GM18861 (cell line): Measurements from ENCODE around the gene CFAP298.

Experiments used
- ATAC-seq: cut with Tn5 transposase; IDR thresholded peaks from one replicate; pipeline ENCODE4 v1.9.1; 2021; ENCODE audit not compliant: unreplicated experiment

CFAP298 gene

GRCh38 chr21:32599526-32599925 lies 12.7 kb downstream of the CFAP298 start:
- no peak for ATAC-seq

- ATAC-seq, result no peak
These were observed 13.1 kb downstream of the CFAP298 start for GRCh38 chr21:32599091-32599490.

- no peak for ATAC-seq
These were observed 15.0 kb downstream of the CFAP298 start for GRCh38 chr21:32597205-32597604.

DNA sequence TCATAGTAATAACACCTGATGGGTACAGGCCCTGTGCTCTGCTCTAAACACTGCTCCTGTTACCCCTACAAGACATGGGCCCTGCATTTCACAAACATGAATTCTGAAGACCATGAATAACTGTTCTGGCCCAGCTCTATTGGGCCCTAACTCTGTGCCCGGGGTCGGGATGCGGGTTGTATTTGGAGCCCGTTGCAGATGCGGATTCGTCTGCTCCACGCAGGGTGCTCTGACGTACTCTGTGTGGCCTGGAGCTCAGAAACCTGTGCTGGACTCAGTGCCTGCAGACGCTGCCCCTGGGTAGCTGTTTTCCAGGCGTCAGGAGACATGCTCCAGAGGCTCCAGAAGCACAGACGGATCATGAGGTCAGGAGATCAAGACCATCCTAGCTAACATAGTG lies 16.7 kb downstream of the CFAP298 start:
- no peak for ATAC-seq

DNA sequence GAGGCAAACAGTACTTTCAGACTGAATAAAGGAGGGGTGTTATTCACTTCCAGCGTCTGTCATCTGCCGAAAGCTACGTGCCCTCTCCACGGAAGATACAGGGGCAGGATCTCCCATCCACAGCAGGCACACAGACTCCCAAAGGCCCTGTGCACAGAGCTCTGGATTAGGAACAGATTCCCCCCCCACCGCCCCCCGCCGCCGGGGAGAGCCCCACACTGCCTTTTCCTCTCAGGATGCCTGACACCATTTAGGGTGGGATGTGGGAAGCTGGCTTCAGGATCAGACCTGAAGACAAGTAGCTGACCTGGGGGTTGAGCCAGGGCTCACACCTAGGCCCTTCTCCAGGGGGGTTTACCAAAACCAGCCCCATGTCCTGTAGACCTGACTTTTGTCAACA lies 18.5 kb downstream of the CFAP298 start:
- ATAC-seq, result no peak

- ATAC-seq, result no peak
These were observed 19.2 kb downstream of the CFAP298 start for GRCh38 chr21:32592929-32593502.

GRCh38 chr21:32590130-32590529 lies 22.0 kb downstream of the CFAP298 start:
- ATAC-seq, result no peak

DNA sequence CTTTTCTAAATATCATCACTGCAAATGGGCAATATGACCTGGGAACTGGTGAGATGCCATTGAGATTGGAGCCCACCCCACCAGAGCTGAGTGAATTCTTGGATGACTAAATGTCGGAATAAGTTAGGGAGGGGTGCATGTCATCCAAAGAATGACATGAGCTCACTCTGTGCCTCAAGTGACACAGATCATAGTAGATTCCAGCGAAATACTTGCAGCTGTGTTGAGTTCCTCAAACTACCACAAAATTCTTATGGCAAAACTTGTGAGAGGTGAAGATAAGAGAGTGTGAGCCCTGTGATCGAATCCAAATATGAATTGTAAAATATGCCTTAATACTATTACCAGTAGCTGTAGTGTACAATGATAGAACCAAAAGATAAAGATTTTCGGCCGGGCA lies 24.5 kb downstream of the CFAP298 start:
- no peak for ATAC-seq

DNA sequence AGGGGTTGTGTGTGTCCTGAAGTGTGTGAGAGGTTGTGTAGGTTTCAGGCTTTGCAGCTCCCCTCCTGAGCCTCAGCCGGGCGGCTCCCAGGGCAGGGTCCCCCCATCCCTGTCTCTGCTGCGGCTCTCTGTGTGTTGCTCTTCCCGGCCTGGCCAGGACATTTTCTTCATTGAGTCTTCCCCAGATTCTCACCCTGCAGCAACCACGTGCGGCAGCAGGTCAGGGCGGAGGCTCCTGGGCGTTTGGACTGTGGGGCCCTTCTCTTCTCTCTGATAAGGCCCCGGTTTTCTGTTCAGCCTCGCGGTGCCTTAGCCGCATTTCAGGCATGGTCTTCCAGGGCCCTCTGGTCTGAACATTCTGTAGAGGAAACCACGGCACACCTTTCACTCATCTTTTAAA lies 25.1 kb downstream of the CFAP298 start:
- ATAC-seq, result no peak

- ATAC-seq, result no peak
These were observed 26.2 kb downstream of the CFAP298 start for GRCh38 chr21:32585970-32586369.

- ATAC-seq, result no peak
These were observed 27.0 kb downstream of the CFAP298 start, which contains the start of gene TCP10L for GRCh38 chr21:32585042-32585710. TCP10L (minus strand) TSS chr21:32585523; CDS start chr21:32584304, 1,219 bp downstream.

- ATAC-seq, result no peak
These were observed 27.7 kb downstream of the CFAP298 start for GRCh38 chr21:32584472-32584871.

GRCh38 chr21:32581732-32582131 lies 30.4 kb downstream of the CFAP298 start:
- no peak for ATAC-seq

GRCh38 chr21:32580949-32581348 lies 31.2 kb downstream of the CFAP298 start:
- ATAC-seq, result no peak

GRCh38 chr21:32578107-32578691 lies 34.0 kb downstream of the CFAP298 start:
- no peak for ATAC-seq

DNA sequence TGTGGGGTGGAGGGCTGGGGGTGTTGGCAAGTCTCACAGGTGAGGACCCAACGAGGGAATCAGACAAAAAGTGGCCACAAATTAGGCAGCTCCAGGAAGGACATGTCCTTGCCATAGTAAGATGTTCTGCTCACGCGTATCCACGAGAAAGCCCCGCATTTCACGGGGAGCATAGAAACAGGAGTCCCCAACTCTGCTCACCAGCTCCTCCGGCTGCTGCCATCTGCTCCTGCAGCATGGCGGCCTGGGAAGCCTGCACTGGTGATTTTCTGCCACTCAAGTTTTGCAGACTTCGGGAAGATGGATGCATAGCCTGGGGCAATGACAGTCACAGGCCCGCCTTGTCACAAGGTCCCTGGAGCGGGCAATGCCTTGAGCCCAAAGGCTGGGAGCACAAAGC lies 36.2 kb downstream of the CFAP298 start:
- ATAC-seq, result no peak

GRCh38 chr21:32574946-32575925 lies 36.9 kb downstream of the CFAP298 start:
- ATAC-seq, result no peak

DNA sequence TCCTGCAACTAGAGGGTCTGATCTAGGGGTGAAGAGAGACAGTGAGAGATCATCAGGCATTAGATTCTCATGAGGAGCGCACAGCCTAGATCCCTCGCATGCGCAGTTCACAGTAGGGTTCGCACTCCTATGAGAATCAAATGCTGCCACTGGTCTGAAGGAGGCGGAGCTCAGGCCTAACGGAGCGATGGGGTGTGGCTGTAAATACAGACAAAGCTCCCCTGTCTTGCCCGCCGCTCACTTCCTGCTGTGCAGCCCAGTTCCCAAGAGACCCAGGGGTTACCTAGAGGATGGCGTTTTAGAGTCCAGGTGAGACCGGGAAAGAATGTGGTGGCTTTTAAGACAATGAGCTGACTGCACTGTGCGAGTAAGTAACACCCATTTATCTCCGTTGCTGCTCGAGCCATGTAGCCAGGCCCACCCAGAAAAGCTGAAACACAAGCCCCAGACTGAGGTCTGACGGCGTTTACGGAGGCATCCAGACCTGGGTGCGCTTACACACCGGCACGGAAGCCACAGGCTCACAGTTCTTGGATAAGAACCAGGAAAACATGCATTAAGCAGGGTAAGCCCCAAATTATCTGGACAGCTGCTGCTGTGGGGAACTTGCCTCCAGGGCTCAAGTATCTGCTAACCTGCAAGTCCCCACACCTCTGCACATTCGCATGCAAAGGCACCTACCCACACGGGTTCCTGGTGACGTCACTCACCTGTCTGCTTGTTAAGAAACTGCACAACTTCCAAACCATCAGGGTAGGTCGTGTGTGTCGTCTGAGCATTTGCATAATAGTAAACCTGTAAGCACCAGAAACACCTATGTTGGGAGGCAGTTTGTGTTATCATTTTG lies 39.4 kb downstream of the CFAP298 start:
- ATAC-seq, result no peak

DNA sequence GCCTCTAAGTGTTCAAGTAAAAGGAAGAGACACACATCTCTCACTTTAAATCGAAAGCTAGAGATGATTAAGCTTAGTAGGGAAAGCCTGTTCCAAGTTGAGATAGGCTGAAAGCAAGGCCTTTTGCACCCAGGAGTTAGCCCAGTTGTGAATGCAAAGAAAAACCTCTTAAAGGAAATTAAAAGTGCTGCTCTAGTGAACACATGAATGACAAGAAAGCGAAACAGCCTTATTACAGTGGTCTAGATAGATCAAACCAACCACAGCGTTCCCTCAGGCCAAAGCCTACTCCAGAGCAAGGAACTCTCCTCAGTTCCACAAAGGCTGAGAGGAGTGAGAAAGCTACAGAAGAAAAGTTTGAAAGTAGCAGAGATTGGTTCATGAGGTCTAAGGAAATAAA lies 41.7 kb downstream of the CFAP298 start:
- no peak for ATAC-seq
